Measurements from ENCODE around the gene PIGB. TPM values are rescaled to one million over a fixed set of nuclear protein-coding genes. Genes with fewer than 3 reads are reported as not detected.

PIGB gene
- total RNA-seq, 1 donor: 19.6 TPM

DNA sequence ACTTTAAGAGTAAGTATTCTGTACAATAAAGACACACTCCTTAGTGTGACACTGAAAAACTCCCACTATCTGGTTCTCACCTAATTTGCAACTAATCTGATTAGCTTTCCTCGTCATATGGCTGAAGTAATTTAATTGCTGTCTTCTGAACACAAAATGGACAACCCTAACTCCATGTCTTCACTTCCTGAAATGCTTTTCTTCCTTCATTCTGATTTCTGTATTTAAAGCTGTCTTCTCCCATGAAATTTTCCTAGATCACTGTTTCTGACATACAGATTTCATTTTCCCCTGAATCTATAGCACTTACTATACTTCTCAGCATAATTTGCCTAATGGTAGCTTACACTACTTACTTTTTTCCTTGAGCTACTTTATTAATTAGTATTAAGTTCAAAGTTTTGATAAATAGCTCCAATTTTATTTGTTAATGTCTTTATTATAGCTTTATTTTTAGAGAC lies 82.8 kb downstream of the PIGB start:
- TF ChIP-seq, protein P1, sequence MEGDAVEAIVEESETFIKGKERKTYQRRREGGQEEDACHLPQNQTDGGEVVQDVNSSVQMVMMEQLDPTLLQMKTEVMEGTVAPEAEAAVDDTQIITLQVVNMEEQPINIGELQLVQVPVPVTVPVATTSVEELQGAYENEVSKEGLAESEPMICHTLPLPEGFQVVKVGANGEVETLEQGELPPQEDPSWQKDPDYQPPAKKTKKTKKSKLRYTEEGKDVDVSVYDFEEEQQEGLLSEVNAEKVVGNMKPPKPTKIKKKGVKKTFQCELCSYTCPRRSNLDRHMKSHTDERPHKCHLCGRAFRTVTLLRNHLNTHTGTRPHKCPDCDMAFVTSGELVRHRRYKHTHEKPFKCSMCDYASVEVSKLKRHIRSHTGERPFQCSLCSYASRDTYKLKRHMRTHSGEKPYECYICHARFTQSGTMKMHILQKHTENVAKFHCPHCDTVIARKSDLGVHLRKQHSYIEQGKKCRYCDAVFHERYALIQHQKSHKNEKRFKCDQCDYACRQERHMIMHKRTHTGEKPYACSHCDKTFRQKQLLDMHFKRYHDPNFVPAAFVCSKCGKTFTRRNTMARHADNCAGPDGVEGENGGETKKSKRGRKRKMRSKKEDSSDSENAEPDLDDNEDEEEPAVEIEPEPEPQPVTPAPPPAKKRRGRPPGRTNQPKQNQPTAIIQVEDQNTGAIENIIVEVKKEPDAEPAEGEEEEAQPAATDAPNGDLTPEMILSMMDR (IDR thresholded peaks at IDR 0.05; ENCODE audit: insufficient read depth, low read length): no peak
- no peak overlapping the region for H3K4me3 ChIP-seq (ENCODE audit: low read depth, low read length)
- no peak for DNase-seq (ENCODE audit: low read depth)

DNA sequence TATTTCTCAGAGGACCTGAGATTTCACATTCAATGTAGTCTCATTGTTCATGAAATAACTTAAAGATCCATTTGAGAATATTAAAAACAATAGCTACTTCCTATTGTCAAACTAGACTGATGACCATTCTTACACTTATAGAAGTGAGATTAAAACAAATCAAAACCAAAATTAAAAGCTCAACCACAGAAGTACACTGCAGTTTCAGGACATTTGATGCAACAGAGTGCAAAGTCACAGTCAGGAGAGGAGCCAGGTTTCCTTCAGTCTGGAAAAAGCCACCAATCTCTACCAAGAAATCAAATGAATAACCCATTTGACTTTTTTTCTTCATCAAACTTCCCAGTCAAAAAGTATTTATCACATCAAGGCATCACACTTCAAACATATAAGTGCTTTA lies 83.7 kb downstream of the PIGB start:
- peak; percentile 79 for DNase-seq (ENCODE audit: low read depth)
- TF ChIP-seq, protein P1 (IDR thresholded peaks at IDR 0.05; ENCODE audit: insufficient read depth, low read length): no peak
- H3K4me3 ChIP-seq (ENCODE audit: low read depth, low read length): no peak overlapping the region

DNA sequence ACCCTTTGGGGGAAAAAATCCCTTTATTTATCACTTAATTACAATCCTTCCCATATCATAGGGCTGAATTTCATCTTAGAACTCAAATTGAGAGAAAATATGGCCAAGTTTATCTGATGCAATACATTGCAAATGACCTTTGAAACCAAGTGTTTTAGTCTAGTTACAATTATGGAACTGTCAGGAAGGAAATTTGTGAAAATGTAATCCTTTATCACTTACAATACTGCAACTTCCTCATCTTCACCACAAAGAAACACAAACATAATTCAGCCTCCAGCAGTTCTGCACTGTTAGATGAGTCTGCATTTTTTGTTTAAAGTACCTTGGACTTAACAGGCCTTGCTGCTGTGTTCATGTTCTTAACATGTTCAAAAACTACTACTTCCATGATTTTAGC lies 84.5 kb downstream of the PIGB start:
- TF ChIP-seq, protein P1 (IDR thresholded peaks at IDR 0.05; ENCODE audit: insufficient read depth, low read length): no peak
- no peak overlapping the region for H3K4me3 ChIP-seq (ENCODE audit: low read depth, low read length)
- peak; percentile 85 for DNase-seq (ENCODE audit: low read depth)

Other genes with a start within 250 kb of the PIGB start
- gene RSL24D1, start 122.3 kb upstream of the PIGB start, total RNA-seq (ENCODE audit: low replicate concordance): 131 and 149 TPM in 2 replicates
- 9.9 and 27.7 TPM in 2 replicates for gene RAB27A, start 29.4 kb upstream of the PIGB start, total RNA-seq (ENCODE audit: low replicate concordance)
- 9.5 and 10.9 TPM in 2 replicates for gene PIGBOS1, start 99 bp upstream of the PIGB start, total RNA-seq (ENCODE audit: low replicate concordance)
- 160 and 249 TPM in 2 replicates for gene CCPG1, start 89.1 kb downstream of the PIGB start, total RNA-seq (ENCODE audit: low replicate concordance)
- 6.6 TPM in 1 of 2 replicates, not detected in the other for gene PIERCE2, start 89.3 kb downstream of the PIGB start, total RNA-seq (ENCODE audit: low replicate concordance)
- 1.1 and 3.1 TPM in 2 replicates for gene DNAAF4, start 189.0 kb downstream of the PIGB start, total RNA-seq (ENCODE audit: low replicate concordance)